H9 (cell line): ENCODE measurements around the gene ANK3. TPM values are rescaled to one million over a fixed set of nuclear protein-coding genes. Genes with fewer than 3 reads are reported as not detected.

Source experiments
- DNase-seq: peaks from one replicate; pipeline ENCODE4 v3.0.0-alpha.2; 2017
- H2AFZ ChIP-seq: one replicate; pipeline ENCODE4 v1.6.1; 2013; ENCODE audit warnings: mild to moderate bottlenecking, low read length, control low read depth, moderate library complexity
- H2AK5ac ChIP-seq: 2 replicates; pipeline ENCODE4 v1.6.1; 2013; ENCODE audit warnings: low read length, control low read depth, mixed read lengths; ENCODE audit not compliant: insufficient read length
- H2BK120ac ChIP-seq: one replicate; pipeline ENCODE4 v1.6.1; 2013; ENCODE audit warnings: low read depth, mild to moderate bottlenecking, low read length, control low read depth, inconsistent platforms; ENCODE audit not compliant: poor library complexity, severe bottlenecking
- H2BK12ac ChIP-seq: 2 replicates; pipeline ENCODE4 v1.6.1; 2013; ENCODE audit warnings: low read length, control low read depth, mixed read lengths, low read depth; ENCODE audit not compliant: insufficient read length
- H2BK15ac ChIP-seq: 2 replicates; pipeline ENCODE4 v1.6.1; 2013; ENCODE audit warnings: low read depth, low read length, control low read depth
- H2BK20ac ChIP-seq: one replicate; pipeline ENCODE4 v1.6.1; 2013; ENCODE audit warnings: low read depth, mild to moderate bottlenecking, low read length, control low read depth, inconsistent platforms; ENCODE audit not compliant: poor library complexity, severe bottlenecking
- H2BK5ac ChIP-seq: 2 replicates; pipeline ENCODE4 v1.6.1; 2013; ENCODE audit warnings: low read length, control low read depth, mixed read lengths; ENCODE audit not compliant: insufficient read length
- H3K14ac ChIP-seq: 2 replicates; pipeline ENCODE4 v1.6.1; 2013; ENCODE audit warnings: low read length, control low read depth; ENCODE audit not compliant: insufficient read depth
- H3K18ac ChIP-seq: 2 replicates; pipeline ENCODE4 v1.6.1; 2013; ENCODE audit warnings: low read depth, mild to moderate bottlenecking, mixed read lengths, low read length, control low read depth; ENCODE audit not compliant: insufficient read length
- H3K23ac ChIP-seq: 2 replicates; pipeline ENCODE4 v1.6.1; 2013; ENCODE audit warnings: low read length, control low read depth, mixed read lengths, low read depth; ENCODE audit not compliant: insufficient read length
- H3K23me2 ChIP-seq: 2 replicates; pipeline ENCODE4 v1.6.1; 2013; ENCODE audit warnings: low read depth, mild to moderate bottlenecking, mixed read lengths, low read length, control low read depth; ENCODE audit not compliant: insufficient read length, poor library complexity, severe bottlenecking
- H3K27ac ChIP-seq: 2 replicates; pipeline ENCODE4 v1.5.1; 2013; ENCODE audit warnings: low read length, control low read depth, mixed read lengths, low read depth; ENCODE audit not compliant: insufficient read length
- H3K27me3 ChIP-seq: 2 replicates; pipeline ENCODE4 v1.6.1; 2013; ENCODE audit warnings: low read length, control low read depth, inconsistent platforms; ENCODE audit not compliant: insufficient read depth
- H3K4ac ChIP-seq: 2 replicates; pipeline ENCODE4 v1.6.1; 2013; ENCODE audit warnings: low read depth, mild to moderate bottlenecking, control low read depth, inconsistent platforms, low read length, moderate library complexity
- H3K4me1 ChIP-seq: 2 replicates; pipeline ENCODE4 v1.6.1; 2013; ENCODE audit warnings: low read length, control low read depth, inconsistent platforms; ENCODE audit not compliant: insufficient read depth
- H3K4me2 ChIP-seq: 2 replicates; pipeline ENCODE4 v1.6.1; 2013; ENCODE audit warnings: low read length, control low read depth, mixed read lengths; ENCODE audit not compliant: insufficient read length, insufficient read depth
- H3K56ac ChIP-seq: 2 replicates; pipeline ENCODE4 v1.6.1; 2013; ENCODE audit warnings: low read depth, mild to moderate bottlenecking, mixed read lengths, low read length, control low read depth; ENCODE audit not compliant: insufficient read length
- H3K79me1 ChIP-seq: 2 replicates; pipeline ENCODE4 v1.6.1; 2013; ENCODE audit warnings: low read depth, mild to moderate bottlenecking, moderate library complexity, low read length, control low read depth, inconsistent platforms; ENCODE audit not compliant: insufficient read depth, poor library complexity, severe bottlenecking
- H3K79me2 ChIP-seq: 2 replicates; pipeline ENCODE4 v1.6.1; 2013; ENCODE audit warnings: low read length, control low read depth, inconsistent platforms; ENCODE audit not compliant: insufficient read depth
- H3K9ac ChIP-seq: 2 replicates; pipeline ENCODE4 v1.6.1; 2013; ENCODE audit warnings: low read length, control low read depth, mixed read lengths; ENCODE audit not compliant: insufficient read length; ENCODE audit errors: extremely low read depth
- H3K9me3 ChIP-seq: one replicate; pipeline ENCODE4 v1.6.1; 2013; ENCODE audit warnings: low read depth, low read length, inconsistent platforms; ENCODE audit not compliant: control insufficient read depth
- H3T11ph ChIP-seq: one replicate; pipeline ENCODE4 v1.6.1; 2013; ENCODE audit warnings: mild to moderate bottlenecking, low read length, control low read depth, inconsistent platforms
- H4K20me1 ChIP-seq: one replicate; pipeline ENCODE4 v1.6.1; 2013; ENCODE audit not compliant: control insufficient read depth, insufficient read length, insufficient read depth
- H4K5ac ChIP-seq: 2 replicates; pipeline ENCODE4 v1.6.1; 2013; ENCODE audit warnings: low read depth, mild to moderate bottlenecking, mixed read lengths, low read length, control low read depth; ENCODE audit not compliant: insufficient read length
- H4K8ac ChIP-seq: replicated peaks from 2 replicates; pipeline ENCODE4 v1.6.1; 2013; ENCODE audit warnings: low read length, control low read depth, mixed read lengths, low read depth; ENCODE audit not compliant: insufficient read length
- H4K91ac ChIP-seq: 2 replicates; pipeline ENCODE4 v1.6.1; 2013; ENCODE audit warnings: low read depth, mild to moderate bottlenecking, moderate library complexity, mixed read lengths, low read length, control low read depth; ENCODE audit not compliant: insufficient read length
- H3K27ac Mint-ChIP-seq, 3 experiments: 2 replicates in 2 of 3; 3 replicates in 1 of 3; pipeline ENCODE4 v1.8.0; 2020 to 2021; ENCODE audit warnings: mixed read lengths in 3 of 3, mild to moderate bottlenecking in 1 of 3, moderate library complexity in 1 of 3
- H3K27me3 Mint-ChIP-seq: 2 replicates; pipeline ENCODE4 v1.8.0; 2021; ENCODE audit warnings: low read depth, mild to moderate bottlenecking, moderate library complexity, mixed read lengths
- H3K36me3 Mint-ChIP-seq, 3 experiments: 2 replicates in 2 of 3; 3 replicates in 1 of 3; pipeline ENCODE4 v1.8.0; 2020 to 2021; ENCODE audit warnings: low read depth in 3 of 3, mixed read lengths in 3 of 3; ENCODE audit not compliant: insufficient read depth in 1 of 3
- H3K4me1 Mint-ChIP-seq, 2 experiments: 2 replicates each; pipeline ENCODE4 v1.8.0; 2020; ENCODE audit warnings: mixed read lengths in 2 of 2
- H3K4me3 Mint-ChIP-seq, 2 experiments: 2 replicates in 1 of 2; 3 replicates in 1 of 2; pipeline ENCODE4 v1.8.0; 2020 to 2021; ENCODE audit warnings: mild to moderate bottlenecking in 2 of 2, mixed read lengths in 2 of 2, moderate library complexity in 1 of 2
- H3K9me3 Mint-ChIP-seq, 2 experiments: 2 replicates in 1 of 2; 3 replicates in 1 of 2; pipeline ENCODE4 v1.8.0; 2020; ENCODE audit warnings: mild to moderate bottlenecking in 2 of 2, mixed read lengths in 2 of 2, moderate library complexity in 1 of 2
- WGBS: extraction: QIAGEN DNeasy Blood & Tissue Kit; methylation state at CpG from one replicate; pipeline ENCODE4 v1.1.7; 2013; ENCODE audit warnings: missing lambda C conversion rate, low lambda C conversion rate, mixed read lengths; ENCODE audit not compliant: insufficient read length; ENCODE audit errors: extremely low coverage; 5-methylcytosine and 5-hydroxymethylcytosine counted together
- total RNA-seq: library from RNA; stranded (reverse); gene quantifications from 2 replicates; pipeline ENCODE4 v1.2.1, GENCODE V29; 2021
- TF ChIP-seq, protein P1 (sequence below): fragments of 200-600 bp; sonication (generic); conservative IDR thresholded peaks from 3 replicates; pipeline ENCODE4 v1.8.0; 2021; ENCODE audit warnings: antibody characterized with exemption, mild to moderate bottlenecking

The ANK3 gene
- total RNA-seq, 1 experiment from 2014 or later = 59.6 TPM

- no peak overlapping the region for H3K14ac ChIP-seq
- H3K9me3 ChIP-seq = no peaks in the 10 kb centered on the region
- no peaks in the 10 kb centered on the region for H3K79me2 ChIP-seq
- H3K27ac ChIP-seq = no peak overlapping the region
- no peak overlapping the region for H2BK15ac ChIP-seq
- no CpG with 5 or more reads among the region's 2 CpGs for WGBS
- H2BK120ac ChIP-seq = no peak overlapping the region
- no peak overlapping the region for H2BK12ac ChIP-seq
- no peak overlapping the region for H4K5ac ChIP-seq
- H3K18ac ChIP-seq = no peak overlapping the region
- Mint-ChIP-seq H3K36me3 (no peaks in the 10 kb centered on the region), H3K27me3 (no peaks in the 10 kb centered on the region), H3K4me3 (peak overlapping the region; percentile 11 to 47; a peak in 3 of 5 replicates), H3K9me3 (no peaks in the 10 kb centered on the region), H3K27ac (peak overlapping the region in 2 of 3 experiments; percentile 47 to 86; a peak in 5 of 7 replicates), H3K4me1 (peaks cover 47 to 52% of the 10 kb centered on the region in 2 experiments)
- no peaks in the 10 kb centered on the region for H3K79me1 ChIP-seq
- H2BK20ac ChIP-seq = no peak overlapping the region
- no peak overlapping the region for H3K4me2 ChIP-seq
- TF ChIP-seq, protein P1, sequence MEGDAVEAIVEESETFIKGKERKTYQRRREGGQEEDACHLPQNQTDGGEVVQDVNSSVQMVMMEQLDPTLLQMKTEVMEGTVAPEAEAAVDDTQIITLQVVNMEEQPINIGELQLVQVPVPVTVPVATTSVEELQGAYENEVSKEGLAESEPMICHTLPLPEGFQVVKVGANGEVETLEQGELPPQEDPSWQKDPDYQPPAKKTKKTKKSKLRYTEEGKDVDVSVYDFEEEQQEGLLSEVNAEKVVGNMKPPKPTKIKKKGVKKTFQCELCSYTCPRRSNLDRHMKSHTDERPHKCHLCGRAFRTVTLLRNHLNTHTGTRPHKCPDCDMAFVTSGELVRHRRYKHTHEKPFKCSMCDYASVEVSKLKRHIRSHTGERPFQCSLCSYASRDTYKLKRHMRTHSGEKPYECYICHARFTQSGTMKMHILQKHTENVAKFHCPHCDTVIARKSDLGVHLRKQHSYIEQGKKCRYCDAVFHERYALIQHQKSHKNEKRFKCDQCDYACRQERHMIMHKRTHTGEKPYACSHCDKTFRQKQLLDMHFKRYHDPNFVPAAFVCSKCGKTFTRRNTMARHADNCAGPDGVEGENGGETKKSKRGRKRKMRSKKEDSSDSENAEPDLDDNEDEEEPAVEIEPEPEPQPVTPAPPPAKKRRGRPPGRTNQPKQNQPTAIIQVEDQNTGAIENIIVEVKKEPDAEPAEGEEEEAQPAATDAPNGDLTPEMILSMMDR = no peak
- no peaks in the 10 kb centered on the region for H3K23me2 ChIP-seq
- no peak overlapping the region for H4K8ac ChIP-seq
- no peak overlapping the region for H3K4ac ChIP-seq
- DNase-seq = no peak
- no peaks in the 10 kb centered on the region for H4K20me1 ChIP-seq
- H3K9ac ChIP-seq = no peak overlapping the region
- H3T11ph ChIP-seq = no peak overlapping the region
- no peak overlapping the region for H4K91ac ChIP-seq
- H3K56ac ChIP-seq = no peak overlapping the region
- H2AK5ac ChIP-seq = no peak overlapping the region
- H2BK5ac ChIP-seq = no peak overlapping the region
- no peaks in the 10 kb centered on the region for H3K27me3 ChIP-seq
- peaks cover 2% of the 10 kb centered on the region; the same call in 1 of the 2 replicates for H3K4me1 ChIP-seq
- H3K23ac ChIP-seq = no peak overlapping the region
- no peak overlapping the region for H2AFZ ChIP-seq
These were observed 51.6 kb downstream of the ANK3 start for GRCh38 chr10:60338002-60338564.
